Mesendoderm (in vitro differentiated cells): ENCODE data around the gene QPCTL.
"Not testable (repeated sequence)": the region's sequence is repeated elsewhere in the genome, so short reads cannot be mapped to it uniquely, and the experiment has no call there.

Experiments used
- DNase-seq: peaks from one replicate; pipeline ENCODE4 v3.0.0; 2013
- H2AK5ac ChIP-seq: 2 replicates; pipeline ENCODE4 v1.6.1; 2013; ENCODE audit warnings: low read length, inconsistent platforms
- H2BK120ac ChIP-seq: 2 replicates; pipeline ENCODE4 v1.6.1; 2013; ENCODE audit warnings: low read depth, mild to moderate bottlenecking, low read length, moderate library complexity, mixed read lengths
- H2BK15ac ChIP-seq: replicated peaks from 2 replicates; pipeline ENCODE4 v1.6.1; 2013; ENCODE audit warnings: low read depth, mild to moderate bottlenecking, moderate library complexity
- H2BK5ac ChIP-seq: 2 replicates; pipeline ENCODE4 v1.6.1; 2013; ENCODE audit warnings: low read length, inconsistent platforms
- H3K18ac ChIP-seq: 2 replicates; pipeline ENCODE4 v1.6.1; 2013; ENCODE audit warnings: mild to moderate bottlenecking, low read length, mixed read lengths
- H3K23ac ChIP-seq: one replicate; pipeline ENCODE4 v1.6.1; 2013; ENCODE audit warnings: low read length
- H3K27ac ChIP-seq: 2 replicates; pipeline ENCODE4 v1.5.1; 2013; ENCODE audit warnings: low read depth, mild to moderate bottlenecking, inconsistent platforms, low read length, moderate library complexity
- H3K27me3 ChIP-seq: 2 replicates; pipeline ENCODE4 v1.6.1; 2013; ENCODE audit warnings: low read length, control low read depth, mild to moderate bottlenecking, inconsistent platforms; ENCODE audit not compliant: insufficient read depth, poor library complexity
- H3K36me3 ChIP-seq: 2 replicates; pipeline ENCODE4 v1.6.1; 2013; ENCODE audit warnings: low read length, inconsistent platforms; ENCODE audit not compliant: control insufficient read depth, insufficient read depth
- H3K4ac ChIP-seq: one replicate; pipeline ENCODE4 v1.6.1; 2013; ENCODE audit warnings: low read depth, mild to moderate bottlenecking, low read length, moderate library complexity
- H3K4me1 ChIP-seq: 2 replicates; pipeline ENCODE4 v1.6.1; 2013; ENCODE audit warnings: low read depth, low read length, inconsistent platforms; ENCODE audit not compliant: control insufficient read depth
- H3K4me2 ChIP-seq: 2 replicates; pipeline ENCODE4 v1.6.1; 2013; ENCODE audit warnings: low read length
- H3K4me3 ChIP-seq: 2 replicates; pipeline ENCODE4 v1.5.1; 2013; ENCODE audit warnings: mild to moderate bottlenecking, low read length
- H3K56ac ChIP-seq: one replicate; pipeline ENCODE4 v1.6.1; 2013; ENCODE audit warnings: low read length
- H3K79me1 ChIP-seq: 2 replicates; pipeline ENCODE4 v1.6.1; 2013; ENCODE audit warnings: low read length, inconsistent platforms
- H3K79me2 ChIP-seq: 2 replicates; pipeline ENCODE4 v1.6.1; 2013; ENCODE audit warnings: mild to moderate bottlenecking, low read length; ENCODE audit not compliant: control insufficient read depth, insufficient read depth
- H3K9ac ChIP-seq: 2 replicates; pipeline ENCODE4 v1.6.1; 2013; ENCODE audit warnings: low read length, inconsistent platforms
- H4K5ac ChIP-seq: one replicate; pipeline ENCODE4 v1.6.1; 2013; ENCODE audit warnings: low read length
- H4K8ac ChIP-seq: one replicate; pipeline ENCODE4 v1.6.1; 2013; ENCODE audit warnings: low read depth, mild to moderate bottlenecking, control low read depth, low read length, moderate library complexity
- WGBS: extraction: QIAGEN DNeasy Blood & Tissue Kit; methylation state at CpG from one replicate; pipeline ENCODE4 v1.1.7; 2013; ENCODE audit warnings: low lambda C conversion rate, missing lambda C conversion rate; ENCODE audit not compliant: insufficient coverage; ENCODE audit errors: extremely low coverage; 5-methylcytosine and 5-hydroxymethylcytosine counted together

The QPCTL gene

GRCh38 chr19:45728683-45729082 lies 36.2 kb downstream of the QPCTL start:
- peaks cover 16% of the 10 kb centered on the region for H3K79me1 ChIP-seq
- not testable (repeated sequence) for H4K5ac ChIP-seq, H3K4me2 ChIP-seq, H3K27me3 ChIP-seq, H2BK120ac ChIP-seq, H3K36me3 ChIP-seq, H2BK15ac ChIP-seq, H3K18ac ChIP-seq, H3K27ac ChIP-seq, H3K4ac ChIP-seq, H4K8ac ChIP-seq, H3K4me3 ChIP-seq, H3K23ac ChIP-seq, H3K9ac ChIP-seq, H3K56ac ChIP-seq, H2AK5ac ChIP-seq, H3K4me1 ChIP-seq, H2BK5ac ChIP-seq, DNase-seq
- WGBS, result no CpG with 5 or more reads among the region's 18 CpGs
- H3K79me2 ChIP-seq, result peaks cover 26% of the 10 kb centered on the region

DNA sequence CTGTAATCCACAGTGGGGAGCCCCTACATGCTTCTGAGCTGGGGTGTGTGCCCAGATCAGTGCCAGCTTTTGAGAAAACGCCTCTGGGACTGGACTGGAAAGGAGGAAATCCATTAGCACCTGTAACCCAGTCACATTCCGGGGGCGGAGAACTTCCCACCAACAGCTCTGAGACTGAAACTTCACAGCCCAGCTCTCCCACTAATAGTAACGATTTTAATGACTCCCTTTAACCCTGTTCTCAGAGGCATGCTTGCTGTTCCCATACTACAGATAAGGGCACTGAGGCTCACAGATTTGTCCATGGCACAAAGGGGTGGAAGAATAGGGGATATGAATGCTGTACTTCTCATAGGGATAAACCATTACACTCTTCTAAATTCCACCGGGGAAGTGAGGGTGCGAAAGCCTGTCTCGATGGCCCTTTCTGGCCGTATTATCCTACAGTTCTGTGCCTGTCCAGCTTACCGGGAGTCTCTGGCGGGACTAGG lies 37.4 kb downstream of the QPCTL start:
- DNase-seq, result peak; percentile 70
- Histone ChIP-seq H3K79me2 (peaks cover 24% of the 10 kb centered on the region), H3K27ac (peak overlapping the region; percentile 33), H4K5ac (no peak overlapping the region), H3K56ac (peak overlapping the region; percentile 96), H2BK120ac (no peak overlapping the region), H3K79me1 (peaks cover 16% of the 10 kb centered on the region), H3K4me3 (peak overlapping the region; percentile 71), H3K4ac (no peak overlapping the region), H2BK5ac (no peak overlapping the region), H3K4me2 (peak overlapping the region; percentile 96), H3K36me3 (no peaks in the 10 kb centered on the region), H3K4me1 (no peaks in the 10 kb centered on the region), H2BK15ac (no peak overlapping the region), H3K18ac (peak overlapping the region; percentile 89), H4K8ac (no peak overlapping the region), H2AK5ac (no peak overlapping the region), H3K9ac (peak overlapping the region; percentile 95), H3K27me3 (no peaks in the 10 kb centered on the region), H3K23ac (peak overlapping the region; percentile 6)
- no CpG with 5 or more reads among the region's 10 CpGs for WGBS

DNA sequence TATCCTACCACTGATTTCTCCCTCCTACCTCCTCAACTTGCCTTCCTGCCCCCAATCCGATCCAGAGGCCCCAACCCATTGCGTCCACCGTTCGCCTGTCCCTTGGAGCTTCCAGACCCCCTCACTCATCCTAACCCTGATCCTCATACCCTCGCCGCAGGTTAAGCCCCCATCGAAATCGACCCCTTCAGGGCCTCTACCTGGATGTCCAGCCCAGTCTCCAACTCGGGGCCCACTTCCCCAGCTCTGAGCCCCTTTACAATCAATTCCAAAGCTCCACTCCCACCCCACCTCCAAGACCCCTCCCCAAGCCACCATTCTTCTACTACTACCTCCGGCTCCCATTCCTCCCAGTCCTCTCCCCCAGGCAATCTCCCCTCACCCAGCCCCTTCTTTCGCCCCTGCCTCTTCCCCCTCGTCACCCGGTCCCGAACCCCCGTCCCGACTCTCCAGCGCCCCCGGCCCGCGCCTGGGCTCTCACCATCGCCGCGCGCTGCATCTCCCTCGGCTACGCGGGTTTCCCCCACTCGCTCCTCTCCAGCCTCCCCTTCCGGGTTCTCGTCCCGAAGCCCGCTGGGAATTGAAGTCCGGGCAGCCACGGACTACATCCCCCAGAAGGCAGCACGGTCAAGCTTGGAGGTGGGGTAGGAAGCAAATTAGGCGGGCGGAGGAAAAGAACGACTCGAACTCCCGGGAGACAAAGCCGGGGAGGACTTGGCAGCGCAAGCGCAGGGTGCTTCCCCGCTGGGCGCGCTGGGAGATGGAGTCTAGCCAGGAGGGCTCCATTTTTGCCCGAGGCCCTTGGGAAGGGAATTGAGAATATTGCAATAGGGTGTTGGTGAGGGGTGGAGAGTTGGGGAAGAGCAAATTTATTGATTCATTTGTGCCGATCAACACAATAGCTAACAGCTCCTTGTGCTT lies 38.2 kb downstream of the QPCTL start, which contains the start of gene FBXO46:
Gene FBXO46 (minus strand): TSS at position 529 of the 921 bp plus-strand sequence. CDS start 17,401 bp downstream, outside the sequence.
- peak within 1 kb of the TSS; percentile 96 for H3K4me2 ChIP-seq
- H3K27ac ChIP-seq, result peak within 1 kb of the TSS; percentile 33
- no peak within 1 kb of the TSS for H2BK120ac ChIP-seq
- H3K79me1 ChIP-seq, result peaks cover 16% of the 10 kb centered on the region
- H3K18ac ChIP-seq, result peak within 1 kb of the TSS; percentile 89
- no peak within 1 kb of the TSS for H2BK15ac ChIP-seq
- no peaks in the 10 kb centered on the region for H3K4me1 ChIP-seq
- peak within 1 kb of the TSS; percentile 71 for H3K4me3 ChIP-seq
- WGBS, result no CpG with 5 or more reads among the region's 48 CpGs
- H3K23ac ChIP-seq, result peak within 1 kb of the TSS; percentile 6
- H2AK5ac ChIP-seq, result no peak within 1 kb of the TSS
- no peak within 1 kb of the TSS for H4K5ac ChIP-seq
- H4K8ac ChIP-seq, result no peak within 1 kb of the TSS
- H3K36me3 ChIP-seq, result no peaks in the 10 kb centered on the region
- peaks cover 24% of the 10 kb centered on the region for H3K79me2 ChIP-seq
- H2BK5ac ChIP-seq, result peak within 1 kb of the TSS; percentile 13
- H3K56ac ChIP-seq, result peak within 1 kb of the TSS; percentile 96
- H3K27me3 ChIP-seq, result no peaks in the 10 kb centered on the region
- peak within 1 kb of the TSS; percentile 78 for H3K4ac ChIP-seq
- peak; percentile 99 for DNase-seq
- peak within 1 kb of the TSS; percentile 95 for H3K9ac ChIP-seq

GRCh38 chr19:45733160-45733810 lies 40.8 kb downstream of the QPCTL start, which contains the start of gene MEIOSIN:
Gene MEIOSIN, plus strand, starts transcription at chr19:45733439. Its CDS starts 1,938 bp downstream, at chr19:45735377.
- Histone ChIP-seq H3K56ac (peak within 1 kb of the TSS; percentile 30), H3K79me1 (peaks cover 10% of the 10 kb centered on the region), H3K4me1 (no peaks in the 10 kb centered on the region), H2BK120ac (no peak within 1 kb of the TSS), H3K4me3 (no peak within 1 kb of the TSS), H3K18ac (no peak within 1 kb of the TSS), H3K27me3 (no peaks in the 10 kb centered on the region), H2AK5ac (no peak within 1 kb of the TSS), H3K4ac (no peak within 1 kb of the TSS), H3K9ac (no peak within 1 kb of the TSS), H3K23ac (no peak within 1 kb of the TSS), H2BK5ac (no peak within 1 kb of the TSS), H3K27ac (no peak within 1 kb of the TSS), H3K36me3 (no peaks in the 10 kb centered on the region), H4K8ac (no peak within 1 kb of the TSS), H4K5ac (no peak within 1 kb of the TSS), H3K4me2 (no peak within 1 kb of the TSS), H2BK15ac (no peak within 1 kb of the TSS), H3K79me2 (peaks cover 13% of the 10 kb centered on the region)
- no CpG with 5 or more reads among the region's 59 CpGs for WGBS
- DNase-seq, result no peak

GRCh38 chr19:45739498-45740439 lies 47.3 kb downstream of the QPCTL start:
- no peak overlapping the region for H3K4ac ChIP-seq
- H3K36me3 ChIP-seq, result no peaks in the 10 kb centered on the region
- no peak overlapping the region for H3K9ac ChIP-seq

More at GRCh38 chr19:45739498-45740439, 47.3 kb downstream of the QPCTL start:
- no peak overlapping the region for H3K4me3 ChIP-seq
- no peaks in the 10 kb centered on the region for H3K79me2 ChIP-seq
- H3K56ac ChIP-seq, result no peak overlapping the region
- no CpG with 5 or more reads among the region's 10 CpGs for WGBS
- no peak overlapping the region for H2AK5ac ChIP-seq
- H3K27me3 ChIP-seq, result no peaks in the 10 kb centered on the region
- H2BK5ac ChIP-seq, result no peak overlapping the region
- no peak overlapping the region for H3K4me2 ChIP-seq
- H4K8ac ChIP-seq, result no peak overlapping the region
- no peak overlapping the region for H2BK120ac ChIP-seq
- no peak overlapping the region for H3K27ac ChIP-seq
- no peak overlapping the region for H3K23ac ChIP-seq
- no peak overlapping the region for H2BK15ac ChIP-seq
- no peaks in the 10 kb centered on the region for H3K4me1 ChIP-seq
- no peak for DNase-seq
- no peak overlapping the region for H3K18ac ChIP-seq
- no peaks in the 10 kb centered on the region for H3K79me1 ChIP-seq
- no peak overlapping the region for H4K5ac ChIP-seq
